ENCODE results near the gene PLS1. TPM values are rescaled to one million over a fixed set of nuclear protein-coding genes. Genes with fewer than 3 reads are reported as not detected.
A peak's percentile ranks its signal among the peaks of the same experiment; 100 is the strongest.
"Not testable (repeated sequence)": the region's sequence is repeated elsewhere in the genome, so short reads cannot be mapped to it uniquely, and the experiment has no call there.

The PLS1 gene
- total and polyA plus RNA-seq, 2 experiments from 2014 or later: 3.4 to 5.0 TPM

DNA sequence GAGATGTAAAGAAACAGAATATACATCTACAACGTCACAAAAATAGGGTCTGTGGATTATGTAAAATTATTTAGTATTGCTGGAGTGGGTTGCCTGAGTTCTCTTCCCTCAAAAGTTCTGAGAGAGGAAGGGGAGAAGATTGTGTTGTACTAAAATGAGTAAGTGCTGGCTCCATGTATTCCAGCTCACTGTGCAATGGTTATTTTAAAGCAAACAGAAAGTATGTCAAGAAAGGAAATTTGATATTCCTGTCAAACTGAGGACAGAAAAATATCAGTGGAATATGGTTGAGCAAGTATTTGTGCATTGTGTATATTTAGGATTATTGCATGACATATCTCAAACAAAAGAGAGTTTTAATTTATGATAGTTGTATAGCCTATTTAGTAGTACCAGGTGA lies 129.8 kb downstream of the PLS1 start:
- Histone ChIP-seq H3K27me3 (no peaks in the 10 kb centered on the region), H3K36me3 (peaks cover 2% of the 10 kb centered on the region), H3K4me1 (ENCODE audit: low read depth) (peaks cover 13% of the 10 kb centered on the region), H3K27ac (no peak overlapping the region), H3K4me3 (peak overlapping the region; percentile 84), H3K9me3 (ENCODE audit: low read depth) (no peaks in the 10 kb centered on the region)
- TF ChIP-seq, protein P1, sequence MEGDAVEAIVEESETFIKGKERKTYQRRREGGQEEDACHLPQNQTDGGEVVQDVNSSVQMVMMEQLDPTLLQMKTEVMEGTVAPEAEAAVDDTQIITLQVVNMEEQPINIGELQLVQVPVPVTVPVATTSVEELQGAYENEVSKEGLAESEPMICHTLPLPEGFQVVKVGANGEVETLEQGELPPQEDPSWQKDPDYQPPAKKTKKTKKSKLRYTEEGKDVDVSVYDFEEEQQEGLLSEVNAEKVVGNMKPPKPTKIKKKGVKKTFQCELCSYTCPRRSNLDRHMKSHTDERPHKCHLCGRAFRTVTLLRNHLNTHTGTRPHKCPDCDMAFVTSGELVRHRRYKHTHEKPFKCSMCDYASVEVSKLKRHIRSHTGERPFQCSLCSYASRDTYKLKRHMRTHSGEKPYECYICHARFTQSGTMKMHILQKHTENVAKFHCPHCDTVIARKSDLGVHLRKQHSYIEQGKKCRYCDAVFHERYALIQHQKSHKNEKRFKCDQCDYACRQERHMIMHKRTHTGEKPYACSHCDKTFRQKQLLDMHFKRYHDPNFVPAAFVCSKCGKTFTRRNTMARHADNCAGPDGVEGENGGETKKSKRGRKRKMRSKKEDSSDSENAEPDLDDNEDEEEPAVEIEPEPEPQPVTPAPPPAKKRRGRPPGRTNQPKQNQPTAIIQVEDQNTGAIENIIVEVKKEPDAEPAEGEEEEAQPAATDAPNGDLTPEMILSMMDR (IDR thresholded peaks at IDR 0.05; ENCODE audit: low read depth, low read length): no peak
- no peak for DNase-seq (ENCODE audit: low read depth in 1 of 2, low spot score in 1 of 2)

DNA sequence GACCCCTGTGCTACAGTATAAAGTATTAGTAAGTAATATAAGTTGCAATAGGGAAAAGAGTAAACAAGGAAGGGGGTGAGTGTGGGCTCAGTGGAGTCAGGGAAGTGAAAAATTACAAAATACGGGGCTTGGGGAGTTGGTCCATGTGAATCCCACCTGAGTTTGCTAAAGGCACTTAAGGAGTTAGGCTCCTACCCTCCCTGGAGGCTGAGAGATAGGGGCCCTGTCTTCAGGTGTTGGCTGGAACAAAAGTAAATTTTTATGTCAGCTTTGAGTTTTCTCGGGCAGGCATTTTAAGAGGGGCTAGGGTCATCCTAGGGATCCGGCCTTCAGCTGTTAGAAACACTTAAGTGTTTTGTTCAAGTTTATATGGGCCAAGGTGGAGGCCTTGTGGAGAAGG lies 135.9 kb downstream of the PLS1 start:
- Histone ChIP-seq H3K36me3 (peaks cover 2% of the 10 kb centered on the region), H3K27me3 (no peaks in the 10 kb centered on the region), H3K27ac (peak overlapping the region; percentile 25), H3K4me3 (no peak overlapping the region), H3K9me3 (ENCODE audit: low read depth) (no peaks in the 10 kb centered on the region), H3K4me1 (ENCODE audit: low read depth) (peaks cover 18% of the 10 kb centered on the region)
- TF ChIP-seq, protein P1 (IDR thresholded peaks at IDR 0.05; ENCODE audit: low read depth, low read length): no peak
- DNase-seq (ENCODE audit: low read depth in 1 of 2, low spot score in 1 of 2): no peak

DNA sequence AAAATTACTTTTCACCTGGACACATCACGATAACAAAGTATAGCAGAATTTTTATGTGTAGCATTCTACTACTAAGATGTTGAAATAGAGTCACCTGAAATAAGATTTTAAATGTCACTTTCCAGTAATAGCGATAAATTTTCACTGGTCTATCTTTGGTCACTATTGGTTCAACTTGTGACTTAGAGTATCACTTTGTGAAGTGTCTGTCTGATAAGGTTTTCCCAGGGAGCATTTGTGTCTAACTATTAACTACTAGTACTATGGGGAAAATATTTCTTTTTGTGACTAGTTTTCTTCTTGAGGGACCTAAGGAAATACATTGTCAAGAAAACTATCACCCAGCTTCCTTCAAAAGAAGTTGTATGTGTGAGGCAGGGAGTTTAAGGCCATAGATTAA lies 138.6 kb downstream of the PLS1 start:
- H3K27ac ChIP-seq: no peak overlapping the region

DNA sequence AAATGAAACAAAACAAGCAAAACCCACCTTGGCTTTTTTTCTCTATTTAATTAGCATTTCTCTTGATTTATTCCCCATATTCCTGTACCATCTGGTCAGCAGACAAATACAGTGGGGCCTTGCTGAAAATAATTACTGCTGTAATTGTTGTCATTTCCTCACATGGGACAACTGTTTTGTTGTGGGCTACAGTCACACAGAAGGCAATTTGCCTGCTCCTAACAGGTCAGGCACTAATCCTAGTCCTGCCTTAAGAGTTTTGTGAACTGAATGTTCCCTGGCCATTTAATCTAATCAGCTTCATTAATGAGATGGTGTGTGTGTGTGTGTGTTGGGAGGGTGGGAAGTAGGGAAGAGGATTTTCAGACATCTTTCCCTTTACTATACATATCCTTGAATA lies 139.3 kb downstream of the PLS1 start:
- Histone ChIP-seq H3K4me1 (ENCODE audit: low read depth) (peaks cover 18% of the 10 kb centered on the region), H3K27me3 (no peaks in the 10 kb centered on the region), H3K36me3 (peaks cover 2% of the 10 kb centered on the region), H3K4me3 (no peak overlapping the region), H3K9me3 (ENCODE audit: low read depth) (no peaks in the 10 kb centered on the region), H3K27ac (peak overlapping the region; percentile 17)
- DNase-seq (ENCODE audit: low read depth in 1 of 2, low spot score in 1 of 2): no peak
- TF ChIP-seq, protein P1 (IDR thresholded peaks at IDR 0.05; ENCODE audit: low read depth, low read length): no peak

More for the DNA sequence above, 138.6 kb downstream of the PLS1 start:
- Histone ChIP-seq H3K27me3 (no peaks in the 10 kb centered on the region), H3K4me1 (ENCODE audit: low read depth) (peaks cover 18% of the 10 kb centered on the region), H3K9me3 (ENCODE audit: low read depth) (no peaks in the 10 kb centered on the region), H3K36me3 (peaks cover 2% of the 10 kb centered on the region), H3K4me3 (no peak overlapping the region)
- TF ChIP-seq, protein P1 (IDR thresholded peaks at IDR 0.05; ENCODE audit: low read depth, low read length): no peak
- DNase-seq (ENCODE audit: low read depth in 1 of 2, low spot score in 1 of 2): no peak

DNA sequence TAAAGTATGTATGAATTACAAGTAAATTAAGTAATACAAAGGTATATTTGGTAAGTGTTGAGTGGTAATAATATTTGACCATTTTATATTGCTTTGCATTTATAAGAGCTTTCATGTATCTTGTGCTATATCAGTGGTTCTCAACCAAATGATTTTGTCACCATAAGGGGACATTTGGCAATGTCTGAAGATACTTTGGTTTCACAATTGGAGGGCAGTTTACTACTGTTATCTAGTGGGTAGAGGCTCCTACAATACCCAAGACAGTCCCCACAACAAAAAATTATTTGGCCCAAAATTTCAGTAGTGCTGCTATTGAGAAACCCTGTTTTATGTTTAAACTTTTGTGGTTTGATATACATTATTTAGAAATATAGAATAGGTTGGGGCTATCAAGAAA lies 142.2 kb downstream of the PLS1 start:
- Histone ChIP-seq H3K4me1 (ENCODE audit: low read depth) (peaks cover 15% of the 10 kb centered on the region), H3K27me3 (no peaks in the 10 kb centered on the region), H3K27ac (no peak overlapping the region), H3K4me3 (no peak overlapping the region), H3K36me3 (no peaks in the 10 kb centered on the region), H3K9me3 (ENCODE audit: low read depth) (no peaks in the 10 kb centered on the region)
- TF ChIP-seq, protein P1 (IDR thresholded peaks at IDR 0.05; ENCODE audit: low read depth, low read length): no peak
- no peak for DNase-seq (ENCODE audit: low read depth in 1 of 2, low spot score in 1 of 2)

DNA sequence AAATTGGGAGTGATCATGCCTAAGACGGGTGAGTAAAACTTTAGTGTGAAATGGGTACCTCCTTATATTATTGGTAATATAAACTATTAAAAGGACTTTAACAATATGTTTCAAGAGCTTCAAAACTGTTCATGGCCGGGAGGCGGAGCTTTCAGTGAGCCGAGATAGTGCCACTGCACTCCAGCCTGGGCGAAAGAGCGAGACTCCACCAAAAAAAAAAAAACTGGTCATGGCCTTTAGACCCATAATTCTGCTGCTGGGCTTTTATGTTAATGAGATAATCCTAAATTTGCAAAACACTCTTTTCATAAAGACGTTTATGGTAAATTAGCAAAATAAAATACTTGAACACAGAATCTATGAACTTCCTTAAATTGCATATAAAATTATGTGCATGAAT lies 150.5 kb downstream of the PLS1 start:
- H3K27ac ChIP-seq: no peak overlapping the region
- TF ChIP-seq, protein P1 (IDR thresholded peaks at IDR 0.05; ENCODE audit: low read depth, low read length): no peak
- no peak for DNase-seq (ENCODE audit: low read depth in 1 of 2, low spot score in 1 of 2)
- no peaks in the 10 kb centered on the region for H3K4me1 ChIP-seq (ENCODE audit: low read depth)
- H3K27me3 ChIP-seq: no peaks in the 10 kb centered on the region
- H3K36me3 ChIP-seq: peaks cover 15% of the 10 kb centered on the region
- no peak overlapping the region for H3K4me3 ChIP-seq
- H3K9me3 ChIP-seq (ENCODE audit: low read depth): no peaks in the 10 kb centered on the region

DNA sequence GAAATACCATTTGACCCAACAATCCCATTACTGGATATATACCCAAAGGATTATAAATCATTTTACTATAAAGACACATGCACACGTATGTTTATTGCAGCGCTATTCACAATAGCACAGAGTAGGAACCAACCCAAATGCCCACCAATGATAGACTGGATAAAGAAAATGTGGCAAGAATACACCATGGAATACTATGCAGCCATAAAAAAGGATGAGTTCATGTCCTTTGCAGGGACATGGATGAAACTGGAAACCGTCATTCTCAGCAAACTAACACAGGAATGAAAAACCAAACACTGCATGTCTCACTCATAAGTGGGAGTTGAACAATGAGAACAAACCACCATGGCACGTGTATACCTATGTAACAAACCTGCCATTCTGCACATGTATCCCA lies 154.3 kb downstream of the PLS1 start:
- H3K4me3 ChIP-seq; DNase-seq (ENCODE audit: low read depth in 1 of 2, low spot score in 1 of 2); H3K4me1 ChIP-seq (ENCODE audit: low read depth); H3K9me3 ChIP-seq (ENCODE audit: low read depth); H3K27me3 ChIP-seq; H3K27ac ChIP-seq: not testable (repeated sequence)
- peaks cover 15% of the 10 kb centered on the region for H3K36me3 ChIP-seq

DNA sequence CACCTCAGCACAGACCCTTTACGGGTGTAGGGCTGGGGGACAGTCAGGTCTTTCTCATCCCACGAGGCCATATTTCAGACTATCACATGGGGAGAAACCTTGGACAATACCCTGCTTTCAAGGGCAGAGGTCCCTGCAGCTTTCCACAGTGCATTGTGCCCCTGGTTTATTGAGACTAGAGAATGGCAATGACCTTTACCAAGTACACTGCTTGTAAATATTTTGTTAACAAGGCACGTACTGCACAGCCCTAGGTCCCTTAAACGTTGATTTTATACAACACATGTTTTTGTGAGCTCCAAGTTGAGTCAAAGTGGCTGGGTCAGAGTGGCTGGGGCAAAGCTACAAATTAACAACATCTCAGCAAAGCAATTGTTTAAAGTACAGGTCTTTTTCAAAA lies 156.4 kb downstream of the PLS1 start:
- not testable (repeated sequence) for DNase-seq (ENCODE audit: low read depth in 1 of 2, low spot score in 1 of 2); H3K9me3 ChIP-seq (ENCODE audit: low read depth)

More for the DNA sequence above, 156.4 kb downstream of the PLS1 start:
- H3K4me1 ChIP-seq (ENCODE audit: low read depth); H3K4me3 ChIP-seq; H3K27ac ChIP-seq; H3K27me3 ChIP-seq: not testable (repeated sequence)
- peaks cover 15% of the 10 kb centered on the region for H3K36me3 ChIP-seq

Measured in cardiac muscle cell (in vitro differentiated cells and primary cell).